ENCODE data around the gene MRPS18C. TPM values are rescaled to one million over a fixed set of nuclear protein-coding genes. Genes with fewer than 3 reads are reported as not detected.

Gene MRPS18C
- total RNA-seq, 4 donors from 2014 or later = 9.9 to 30.8 (median 22.7) TPM

DNA sequence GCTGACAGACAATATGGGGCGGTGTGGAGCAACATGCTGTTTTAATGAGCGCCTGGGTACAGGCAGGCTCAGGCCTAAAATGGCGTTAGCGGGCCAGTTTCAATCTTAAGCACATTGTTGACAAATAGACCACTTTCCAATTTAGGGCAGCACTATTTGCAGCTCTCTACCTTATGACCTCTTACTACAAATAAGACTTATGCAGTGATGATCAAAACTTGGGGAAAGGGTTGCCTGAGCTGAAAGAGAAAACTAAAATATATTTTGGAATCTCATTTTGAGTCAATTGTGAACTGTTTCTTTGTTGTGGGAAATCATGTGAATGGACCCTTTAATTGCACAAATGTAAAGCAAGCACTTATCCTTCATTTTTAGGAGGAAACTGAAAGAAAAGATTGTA lies 54.6 kb downstream of the MRPS18C start:
- H3K27me3 ChIP-seq = no peaks in the 10 kb centered on the region
- no peaks in the 10 kb centered on the region for H3K9me3 ChIP-seq
- no peak for DNase-seq
- H3K4me3 ChIP-seq = no peak overlapping the region
- H3K4me1 ChIP-seq = no peaks in the 10 kb centered on the region
- H3K27ac ChIP-seq = no peak overlapping the region
- H3K36me3 ChIP-seq = no peaks in the 10 kb centered on the region
- TF ChIP-seq, protein P1, sequence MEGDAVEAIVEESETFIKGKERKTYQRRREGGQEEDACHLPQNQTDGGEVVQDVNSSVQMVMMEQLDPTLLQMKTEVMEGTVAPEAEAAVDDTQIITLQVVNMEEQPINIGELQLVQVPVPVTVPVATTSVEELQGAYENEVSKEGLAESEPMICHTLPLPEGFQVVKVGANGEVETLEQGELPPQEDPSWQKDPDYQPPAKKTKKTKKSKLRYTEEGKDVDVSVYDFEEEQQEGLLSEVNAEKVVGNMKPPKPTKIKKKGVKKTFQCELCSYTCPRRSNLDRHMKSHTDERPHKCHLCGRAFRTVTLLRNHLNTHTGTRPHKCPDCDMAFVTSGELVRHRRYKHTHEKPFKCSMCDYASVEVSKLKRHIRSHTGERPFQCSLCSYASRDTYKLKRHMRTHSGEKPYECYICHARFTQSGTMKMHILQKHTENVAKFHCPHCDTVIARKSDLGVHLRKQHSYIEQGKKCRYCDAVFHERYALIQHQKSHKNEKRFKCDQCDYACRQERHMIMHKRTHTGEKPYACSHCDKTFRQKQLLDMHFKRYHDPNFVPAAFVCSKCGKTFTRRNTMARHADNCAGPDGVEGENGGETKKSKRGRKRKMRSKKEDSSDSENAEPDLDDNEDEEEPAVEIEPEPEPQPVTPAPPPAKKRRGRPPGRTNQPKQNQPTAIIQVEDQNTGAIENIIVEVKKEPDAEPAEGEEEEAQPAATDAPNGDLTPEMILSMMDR (IDR thresholded peaks at IDR 0.05) = no peak

Other genes starting within 250 kb of the MRPS18C start
- gene COQ2, start 171.3 kb upstream of the MRPS18C start, total RNA-seq = 10 to 100 TPM; 11.0 to 15.6 (median 12.9) TPM
- 1 to 10 TPM in 3 of 4 donors, under 1 TPM in 1; 0.83 to 3.9 (median 2.3) TPM for gene HPSE, start 121.2 kb upstream of the MRPS18C start, total RNA-seq
- 10 to 100 TPM; 17.0 to 59.4 (median 20.4) TPM for gene HELQ, start 235 bp upstream of the MRPS18C start, total RNA-seq
- gene ABRAXAS1, start 29.0 kb downstream of the MRPS18C start, total RNA-seq = 10 to 100 TPM in 1 of 4 donors, 1 to 10 TPM in 3; 3.7 to 10.7 (median 7.6) TPM
- gene GPAT3, start 80.0 kb downstream of the MRPS18C start, total RNA-seq = 10 to 100 TPM in 3 of 4 donors, 1 to 10 TPM in 1; 7.4 to 86.0 (median 51.8) TPM

Data from Peyer's patch (tissue), 4 donors.